Activated CD4-positive, alpha-beta T cell treated with anti-CD3 and anti-CD28 coated beads, Interleukin-10, Interleukin-2, amounts not matched to agents 100 ng/mL and 50 ng/mL, durations not matched to agents 16 hours and 8 hours (primary cell): ENCODE measurements around the gene HNRNPU.

Experiments
- DNase-seq: peaks from one replicate; pipeline ENCODE4 v3.0.0-alpha.2; 2020

Gene HNRNPU

GRCh38 chr1:244800821-244801220, 63.5 kb downstream of the HNRNPU start:
- DNase-seq = no peak
